Measurements from ENCODE around the gene GABBR1. TPM values are rescaled to one million over a fixed set of nuclear protein-coding genes. Genes with fewer than 3 reads are reported as not detected.

The GABBR1 gene
- total and polyA plus RNA-seq, 4 donors, result 1.1 to 4.7 (median 1.4) TPM

DNA sequence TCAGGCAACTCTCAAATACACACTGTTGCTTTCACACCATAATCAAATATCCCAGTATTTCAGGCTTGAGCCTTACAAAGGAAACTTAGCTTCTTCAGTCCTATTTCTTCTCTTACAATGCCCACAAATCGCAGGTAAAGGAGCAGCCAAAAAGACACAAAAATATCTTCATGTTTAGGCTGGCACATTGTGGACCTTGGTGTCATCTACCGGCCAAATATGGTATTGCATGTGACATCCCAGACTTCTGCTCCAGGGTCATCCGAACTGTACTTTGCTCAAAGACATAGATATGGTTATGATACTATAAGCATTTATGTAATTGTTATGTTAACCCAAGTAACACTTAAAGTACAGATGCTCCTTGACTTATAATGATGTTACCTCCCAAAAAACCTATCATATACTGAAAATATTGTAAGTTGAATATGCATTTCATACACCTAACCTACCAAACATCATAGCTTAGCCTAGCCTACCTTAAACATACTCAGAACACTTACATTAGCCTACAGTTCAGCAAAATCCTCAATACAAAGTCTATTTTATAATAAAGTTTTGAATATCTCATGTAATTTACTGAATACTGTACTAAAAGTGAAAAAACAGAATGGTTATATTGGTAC is 43.4 kb downstream of the GABBR1 start:
- Histone ChIP-seq H3K9ac (ENCODE audit: low read depth in 1 of 2, low read length in 2 of 2) (no peak overlapping the region), H3K36me3 (ENCODE audit: control insufficient read depth in 4 of 4, insufficient read depth in 3 of 4, low read depth in 1 of 4, low read length in 3 of 4) (no peaks in the 10 kb centered on the region), H3K27me3 (ENCODE audit: control insufficient read depth in 4 of 4, insufficient read depth in 4 of 4, low read length in 3 of 4) (peaks cover 0 to 6% (median 2%) of the 10 kb centered on the region in 4 donors), H3K4me1 (ENCODE audit: control insufficient read depth in 4 of 4, insufficient read depth in 4 of 4, low read length in 3 of 4) (no peaks in the 10 kb centered on the region), H3K27ac (ENCODE audit: low read depth in 1 of 2, low read length in 2 of 2) (no peak overlapping the region), H3K9me3 (ENCODE audit: control insufficient read depth in 4 of 4, low read length in 3 of 4) (no peaks in the 10 kb centered on the region), H3K4me3 (ENCODE audit: low read depth in 1 of 3, low read length in 3 of 3) (no peak overlapping the region)
- TF ChIP-seq HNF4A (conservative IDR thresholded peaks at IDR 0.05) (no peak), RAD21 (IDR thresholded peaks at IDR 0.05) (peak; percentile 97 to 99), TAF1 (conservative IDR thresholded peaks at IDR 0.05) (no peak), EGR1 (IDR thresholded peaks at IDR 0.05; ENCODE audit: low read depth in 2 of 2) (no peak), NR2F2 (IDR thresholded peaks at IDR 0.05) (no peak), JUND (IDR thresholded peaks at IDR 0.05) (no peak), RXRA (IDR thresholded peaks at IDR 0.05) (no peak), GABPA (IDR thresholded peaks at IDR 0.05 in 1 of 2, conservative IDR thresholded peaks at IDR 0.05 in 1 of 2) (no peak), FOXA2 (IDR thresholded peaks at IDR 0.05) (no peak), HNF4G (IDR thresholded peaks at IDR 0.05) (no peak), SP1 (IDR thresholded peaks at IDR 0.05) (no peak)
- TF ChIP-seq, protein P1, sequence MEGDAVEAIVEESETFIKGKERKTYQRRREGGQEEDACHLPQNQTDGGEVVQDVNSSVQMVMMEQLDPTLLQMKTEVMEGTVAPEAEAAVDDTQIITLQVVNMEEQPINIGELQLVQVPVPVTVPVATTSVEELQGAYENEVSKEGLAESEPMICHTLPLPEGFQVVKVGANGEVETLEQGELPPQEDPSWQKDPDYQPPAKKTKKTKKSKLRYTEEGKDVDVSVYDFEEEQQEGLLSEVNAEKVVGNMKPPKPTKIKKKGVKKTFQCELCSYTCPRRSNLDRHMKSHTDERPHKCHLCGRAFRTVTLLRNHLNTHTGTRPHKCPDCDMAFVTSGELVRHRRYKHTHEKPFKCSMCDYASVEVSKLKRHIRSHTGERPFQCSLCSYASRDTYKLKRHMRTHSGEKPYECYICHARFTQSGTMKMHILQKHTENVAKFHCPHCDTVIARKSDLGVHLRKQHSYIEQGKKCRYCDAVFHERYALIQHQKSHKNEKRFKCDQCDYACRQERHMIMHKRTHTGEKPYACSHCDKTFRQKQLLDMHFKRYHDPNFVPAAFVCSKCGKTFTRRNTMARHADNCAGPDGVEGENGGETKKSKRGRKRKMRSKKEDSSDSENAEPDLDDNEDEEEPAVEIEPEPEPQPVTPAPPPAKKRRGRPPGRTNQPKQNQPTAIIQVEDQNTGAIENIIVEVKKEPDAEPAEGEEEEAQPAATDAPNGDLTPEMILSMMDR (IDR thresholded peaks at IDR 0.05; ENCODE audit: low read depth, low read length, missing input control), result peak; percentile 97
- TF ChIP-seq, protein P2, sequence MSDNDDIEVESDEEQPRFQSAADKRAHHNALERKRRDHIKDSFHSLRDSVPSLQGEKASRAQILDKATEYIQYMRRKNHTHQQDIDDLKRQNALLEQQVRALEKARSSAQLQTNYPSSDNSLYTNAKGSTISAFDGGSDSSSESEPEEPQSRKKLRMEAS (IDR thresholded peaks at IDR 0.05), result no peak
- TF ChIP-seq, protein P3, sequence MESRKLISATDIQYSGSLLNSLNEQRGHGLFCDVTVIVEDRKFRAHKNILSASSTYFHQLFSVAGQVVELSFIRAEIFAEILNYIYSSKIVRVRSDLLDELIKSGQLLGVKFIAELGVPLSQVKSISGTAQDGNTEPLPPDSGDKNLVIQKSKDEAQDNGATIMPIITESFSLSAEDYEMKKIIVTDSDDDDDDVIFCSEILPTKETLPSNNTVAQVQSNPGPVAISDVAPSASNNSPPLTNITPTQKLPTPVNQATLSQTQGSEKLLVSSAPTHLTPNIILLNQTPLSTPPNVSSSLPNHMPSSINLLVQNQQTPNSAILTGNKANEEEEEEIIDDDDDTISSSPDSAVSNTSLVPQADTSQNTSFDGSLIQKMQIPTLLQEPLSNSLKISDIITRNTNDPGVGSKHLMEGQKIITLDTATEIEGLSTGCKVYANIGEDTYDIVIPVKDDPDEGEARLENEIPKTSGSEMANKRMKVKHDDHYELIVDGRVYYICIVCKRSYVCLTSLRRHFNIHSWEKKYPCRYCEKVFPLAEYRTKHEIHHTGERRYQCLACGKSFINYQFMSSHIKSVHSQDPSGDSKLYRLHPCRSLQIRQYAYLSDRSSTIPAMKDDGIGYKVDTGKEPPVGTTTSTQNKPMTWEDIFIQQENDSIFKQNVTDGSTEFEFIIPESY (IDR thresholded peaks at IDR 0.05), result no peak
- TF ChIP-seq, protein P4, sequence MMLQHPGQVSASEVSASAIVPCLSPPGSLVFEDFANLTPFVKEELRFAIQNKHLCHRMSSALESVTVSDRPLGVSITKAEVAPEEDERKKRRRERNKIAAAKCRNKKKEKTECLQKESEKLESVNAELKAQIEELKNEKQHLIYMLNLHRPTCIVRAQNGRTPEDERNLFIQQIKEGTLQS (IDR thresholded peaks at IDR 0.05), result no peak
- peak; percentile 43 for DNase-seq (ENCODE audit: low spot score)
- 3% methylated on average over 3 of the region's 3 CpGs for WGBS

DNA sequence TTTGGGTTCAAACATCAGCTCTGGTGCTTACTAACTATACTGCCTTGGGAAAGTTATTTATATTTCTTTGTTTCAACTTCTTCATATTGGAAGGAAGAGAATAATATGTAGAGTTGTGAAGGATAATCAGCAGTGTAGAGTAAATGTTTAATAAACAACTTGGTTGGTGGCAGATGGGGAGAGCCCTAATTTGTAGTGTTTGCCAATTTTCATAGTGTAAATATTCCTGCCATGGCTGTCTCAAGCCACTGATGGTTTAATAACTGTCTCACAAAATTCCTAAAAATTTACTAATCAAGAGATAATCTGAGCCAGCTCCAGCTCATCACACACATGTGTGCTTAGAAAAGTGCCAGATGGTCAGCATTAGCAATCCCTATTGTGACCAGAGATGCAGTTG is 48.2 kb downstream of the GABBR1 start, which contains the start of gene OR2H2:
Gene OR2H2 (plus strand): TSS at position 301 of the 400 bp plus-strand sequence. CDS start 2,824 bp downstream, outside the sequence.
- TF ChIP-seq RXRA (IDR thresholded peaks at IDR 0.05) (no peak), HNF4G (IDR thresholded peaks at IDR 0.05) (no peak), JUND (IDR thresholded peaks at IDR 0.05) (no peak), FOXA1 (IDR thresholded peaks at IDR 0.05) (no peak), NR2F2 (IDR thresholded peaks at IDR 0.05) (no peak)
- TF ChIP-seq, protein P2 (IDR thresholded peaks at IDR 0.05), result no peak
- TF ChIP-seq, protein P1 (IDR thresholded peaks at IDR 0.05; ENCODE audit: low read depth, low read length, missing input control), result no peak
- TF ChIP-seq, protein P5, sequence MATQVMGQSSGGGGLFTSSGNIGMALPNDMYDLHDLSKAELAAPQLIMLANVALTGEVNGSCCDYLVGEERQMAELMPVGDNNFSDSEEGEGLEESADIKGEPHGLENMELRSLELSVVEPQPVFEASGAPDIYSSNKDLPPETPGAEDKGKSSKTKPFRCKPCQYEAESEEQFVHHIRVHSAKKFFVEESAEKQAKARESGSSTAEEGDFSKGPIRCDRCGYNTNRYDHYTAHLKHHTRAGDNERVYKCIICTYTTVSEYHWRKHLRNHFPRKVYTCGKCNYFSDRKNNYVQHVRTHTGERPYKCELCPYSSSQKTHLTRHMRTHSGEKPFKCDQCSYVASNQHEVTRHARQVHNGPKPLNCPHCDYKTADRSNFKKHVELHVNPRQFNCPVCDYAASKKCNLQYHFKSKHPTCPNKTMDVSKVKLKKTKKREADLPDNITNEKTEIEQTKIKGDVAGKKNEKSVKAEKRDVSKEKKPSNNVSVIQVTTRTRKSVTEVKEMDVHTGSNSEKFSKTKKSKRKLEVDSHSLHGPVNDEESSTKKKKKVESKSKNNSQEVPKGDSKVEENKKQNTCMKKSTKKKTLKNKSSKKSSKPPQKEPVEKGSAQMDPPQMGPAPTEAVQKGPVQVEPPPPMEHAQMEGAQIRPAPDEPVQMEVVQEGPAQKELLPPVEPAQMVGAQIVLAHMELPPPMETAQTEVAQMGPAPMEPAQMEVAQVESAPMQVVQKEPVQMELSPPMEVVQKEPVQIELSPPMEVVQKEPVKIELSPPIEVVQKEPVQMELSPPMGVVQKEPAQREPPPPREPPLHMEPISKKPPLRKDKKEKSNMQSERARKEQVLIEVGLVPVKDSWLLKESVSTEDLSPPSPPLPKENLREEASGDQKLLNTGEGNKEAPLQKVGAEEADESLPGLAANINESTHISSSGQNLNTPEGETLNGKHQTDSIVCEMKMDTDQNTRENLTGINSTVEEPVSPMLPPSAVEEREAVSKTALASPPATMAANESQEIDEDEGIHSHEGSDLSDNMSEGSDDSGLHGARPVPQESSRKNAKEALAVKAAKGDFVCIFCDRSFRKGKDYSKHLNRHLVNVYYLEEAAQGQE (IDR thresholded peaks at IDR 0.05), result no peak
- DNase-seq (ENCODE audit: low spot score), result no peak
- Histone ChIP-seq H3K9me3 (ENCODE audit: control insufficient read depth in 4 of 4, low read length in 3 of 4) (no peaks in the 10 kb centered on the region), H3K27ac (ENCODE audit: low read depth in 1 of 2, low read length in 2 of 2) (no peak within 1 kb of the TSS), H3K36me3 (ENCODE audit: control insufficient read depth in 4 of 4, insufficient read depth in 3 of 4, low read depth in 1 of 4, low read length in 3 of 4) (no peaks in the 10 kb centered on the region), H3K4me3 (ENCODE audit: low read depth in 1 of 3, low read length in 3 of 3) (no peak within 1 kb of the TSS), H3K9ac (ENCODE audit: low read depth in 1 of 2, low read length in 2 of 2) (no peak within 1 kb of the TSS), H3K4me1 (ENCODE audit: control insufficient read depth in 4 of 4, insufficient read depth in 4 of 4, low read length in 3 of 4) (no peaks in the 10 kb centered on the region), H3K27me3 (ENCODE audit: control insufficient read depth in 4 of 4, insufficient read depth in 4 of 4, low read length in 3 of 4) (no peaks in the 10 kb centered on the region)
